ENCODE results near the gene TMEM14A.
"Not testable (repeated sequence)": the region's sequence is repeated elsewhere in the genome, so short reads cannot be mapped to it uniquely, and the experiment has no call there.

Gene TMEM14A

DNA sequence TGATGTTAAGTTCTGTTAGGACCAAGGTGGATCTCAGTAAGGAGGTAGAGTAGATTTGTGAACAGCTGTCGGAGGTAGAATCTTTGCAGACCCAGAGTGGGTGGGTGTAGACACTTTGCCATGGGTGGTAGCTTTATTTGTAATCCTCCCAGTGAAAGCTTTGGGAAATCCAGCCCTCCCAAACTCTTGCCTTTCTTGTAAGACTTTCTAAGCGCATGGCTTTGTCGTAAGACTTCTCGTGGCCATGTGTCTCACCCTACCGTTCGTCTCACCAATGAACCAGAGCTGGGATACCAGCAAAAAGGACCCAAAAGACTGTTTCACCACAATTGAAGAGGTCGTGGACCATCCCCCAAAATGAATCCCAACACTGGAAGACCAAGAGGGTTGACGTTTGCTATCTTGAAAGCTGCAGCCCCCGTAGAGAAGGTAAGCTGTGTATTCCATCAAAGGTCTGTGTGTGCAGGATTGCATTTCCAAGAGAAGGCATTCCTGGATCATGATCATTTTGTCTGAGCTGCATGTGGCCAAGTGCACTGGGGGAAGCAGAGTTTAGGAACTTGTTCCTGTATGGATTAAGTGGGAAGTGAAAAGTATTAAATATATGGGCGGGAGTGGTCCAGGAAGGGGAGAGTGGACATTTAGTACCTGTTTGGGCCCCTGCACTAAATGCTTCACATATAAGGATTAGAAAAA lies 5.8 kb upstream of the TMEM14A start:
- TF ChIP-seq POLR2AphosphoS5 (IDR thresholded peaks at IDR 0.05; ENCODE audit: low read depth, low read length) = no peak
- no peak for TF ChIP-seq SPI1 (IDR thresholded peaks at IDR 0.05; ENCODE audit: low read depth, low read length)
- no peak for TF ChIP-seq PAX5 (IDR thresholded peaks at IDR 0.05; ENCODE audit: insufficient read depth, low read length, severe bottlenecking)
- no peak for TF ChIP-seq TAF1 (IDR thresholded peaks at IDR 0.05; ENCODE audit: low read depth, low read length)
- FAIRE-seq = no peak
- DNase-seq (ENCODE audit: insufficient read length, low spot score) = no peak

DNA sequence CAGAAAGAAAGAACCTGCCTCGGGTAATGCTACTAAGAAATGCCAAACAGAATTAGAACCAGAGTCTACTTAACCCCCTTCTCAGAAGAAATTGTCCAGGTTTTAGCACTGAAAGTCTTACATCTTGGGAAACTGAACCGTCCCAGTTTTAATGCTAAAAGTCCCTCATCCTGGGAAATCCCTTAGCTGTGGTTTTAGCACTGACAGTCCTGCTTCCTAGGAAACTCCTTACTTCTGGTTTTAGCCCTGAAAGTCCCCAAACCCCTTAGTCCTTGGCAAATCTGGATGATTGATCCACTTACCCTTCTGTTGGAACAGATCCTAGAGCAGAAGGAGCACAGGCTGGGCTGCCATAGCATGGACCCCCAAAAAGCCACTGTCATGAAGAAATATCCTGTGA lies 4.8 kb upstream of the TMEM14A start:
- TF ChIP-seq POLR2AphosphoS5 (IDR thresholded peaks at IDR 0.05; ENCODE audit: low read depth, low read length) = no peak
- TF ChIP-seq SPI1 (IDR thresholded peaks at IDR 0.05; ENCODE audit: low read depth, low read length) = no peak
- TF ChIP-seq TAF1 (IDR thresholded peaks at IDR 0.05; ENCODE audit: low read depth, low read length) = no peak
- TF ChIP-seq POLR2A (IDR thresholded peaks at IDR 0.05; ENCODE audit: low read depth, low read length) = no peak
- no peak for TF ChIP-seq POU2F2 (IDR thresholded peaks at IDR 0.05; ENCODE audit: low read depth, low read length)
- no peak for TF ChIP-seq PAX5 (IDR thresholded peaks at IDR 0.05; ENCODE audit: insufficient read depth, low read length, severe bottlenecking)
- no peak for FAIRE-seq

DNA sequence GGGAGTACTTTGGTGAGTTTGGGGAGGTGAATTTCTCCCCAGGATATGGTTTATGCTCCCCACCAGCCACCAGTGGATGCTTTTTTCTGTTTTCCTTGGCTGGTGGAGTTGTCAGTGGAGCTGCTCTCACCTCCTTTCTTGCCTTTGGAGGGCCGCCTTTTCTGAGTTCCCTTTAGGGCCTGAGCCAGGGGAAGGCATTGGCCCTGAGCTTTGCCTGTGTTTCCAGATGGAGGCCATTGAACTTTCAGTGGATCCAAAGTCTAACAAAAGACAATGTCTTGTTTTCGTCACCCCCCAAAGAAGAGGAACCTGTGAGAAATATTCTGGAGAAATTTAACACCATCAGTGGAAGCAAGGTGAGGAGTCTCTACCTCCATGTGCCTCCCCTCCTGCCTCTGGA lies 4.4 kb upstream of the TMEM14A start:
- no peak for TF ChIP-seq TAF1 (IDR thresholded peaks at IDR 0.05; ENCODE audit: low read depth, low read length)
- DNase-seq (ENCODE audit: insufficient read length, low spot score) = no peak
- FAIRE-seq = no peak

More for the DNA sequence above, 4.8 kb upstream of the TMEM14A start:
- no peak for DNase-seq (ENCODE audit: insufficient read length, low spot score)

DNA sequence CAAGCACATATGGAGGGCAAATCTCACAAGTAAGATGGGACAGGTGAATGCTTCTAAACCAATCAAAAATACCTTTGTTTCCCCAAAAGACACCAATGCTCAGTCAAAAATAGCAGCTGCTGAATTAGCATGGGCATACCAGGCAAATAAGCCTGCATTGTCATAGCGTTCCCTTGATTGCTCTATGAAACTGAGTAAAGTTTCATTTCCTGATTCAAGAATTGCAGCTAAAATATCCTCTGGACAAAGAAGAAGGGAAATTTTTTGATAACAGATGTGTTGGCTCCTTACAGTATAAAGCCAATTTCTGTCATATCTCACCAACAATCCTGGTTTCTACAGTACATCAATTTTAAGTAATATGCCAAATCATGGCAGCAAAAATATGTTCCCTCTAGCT lies 3.3 kb upstream of the TMEM14A start:
- TF ChIP-seq PAX5 (IDR thresholded peaks at IDR 0.05; ENCODE audit: insufficient read depth, low read length, severe bottlenecking) (no peak), SPI1 (IDR thresholded peaks at IDR 0.05; ENCODE audit: low read depth, low read length) (peak; percentile 96)
- DNase-seq (ENCODE audit: insufficient read length, low spot score) (no peak), FAIRE-seq (no peak)

DNA sequence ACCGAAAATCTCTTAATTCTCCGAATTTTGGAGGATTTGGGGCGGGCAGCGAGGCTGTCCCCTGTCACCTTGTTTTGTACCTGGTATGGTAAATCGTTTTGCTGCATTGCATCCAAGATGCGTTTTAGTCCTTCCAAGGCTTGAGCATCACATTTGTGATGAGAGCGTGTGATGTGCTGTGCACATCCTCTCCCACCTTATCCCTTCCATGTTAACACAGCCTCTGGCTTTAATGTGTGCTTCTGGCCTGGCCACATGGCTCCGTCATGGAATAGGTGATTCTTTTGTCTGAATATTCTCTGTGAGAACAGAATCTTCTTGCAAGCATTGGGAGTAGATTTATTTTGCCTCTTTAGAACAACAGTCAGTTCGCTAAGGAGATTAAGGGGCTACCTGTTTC lies 763 bp downstream of the TMEM14A start:
- FAIRE-seq (no peak), DNase-seq (ENCODE audit: insufficient read length, low spot score) (no peak)
- TF ChIP-seq TAF1 (IDR thresholded peaks at IDR 0.05; ENCODE audit: low read depth, low read length) = no peak
- no peak for TF ChIP-seq POLR2AphosphoS5 (IDR thresholded peaks at IDR 0.05; ENCODE audit: low read depth, low read length)
- TF ChIP-seq POLR2A (IDR thresholded peaks at IDR 0.05; ENCODE audit: low read depth, low read length) = no peak

DNA sequence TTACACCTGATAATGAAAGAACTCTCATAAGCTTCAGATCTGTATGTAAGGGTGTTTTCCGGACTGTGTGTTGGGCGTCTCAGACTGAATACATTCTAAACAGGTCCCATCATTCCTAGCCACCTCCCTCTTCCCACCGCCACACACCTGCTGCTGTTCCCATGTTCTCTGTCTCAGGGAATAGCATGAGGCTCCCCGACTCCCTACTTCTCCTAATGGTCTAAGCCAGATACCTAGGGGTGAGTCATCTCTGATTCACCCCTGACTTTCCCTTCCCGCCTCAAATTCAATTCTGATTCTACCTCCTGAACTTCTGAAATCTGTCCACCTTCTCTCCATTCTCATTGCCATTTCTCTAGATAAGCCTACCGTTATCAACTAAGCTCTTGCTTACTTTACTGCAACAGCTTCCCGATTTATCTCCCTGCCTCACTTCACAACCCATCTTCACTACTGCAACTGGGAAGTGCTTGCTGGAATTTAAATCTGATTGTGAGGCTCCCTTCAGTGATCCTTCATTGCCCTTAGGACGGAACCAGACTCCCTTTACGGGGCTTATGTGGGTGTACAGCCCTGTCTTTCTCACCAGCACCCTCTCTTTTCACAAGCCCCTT lies 1.6 kb downstream of the TMEM14A start:
- FAIRE-seq (no peak), DNase-seq (ENCODE audit: insufficient read length, low spot score) (no peak)
- TF ChIP-seq POU2F2 (IDR thresholded peaks at IDR 0.05; ENCODE audit: low read depth, low read length) (no peak), POLR2A (IDR thresholded peaks at IDR 0.05; ENCODE audit: low read depth, low read length) (no peak), SPI1 (IDR thresholded peaks at IDR 0.05; ENCODE audit: low read depth, low read length) (no peak), POLR2AphosphoS5 (IDR thresholded peaks at IDR 0.05; ENCODE audit: low read depth, low read length) (no peak), PAX5 (IDR thresholded peaks at IDR 0.05; ENCODE audit: insufficient read depth, low read length, severe bottlenecking) (no peak), TAF1 (IDR thresholded peaks at IDR 0.05; ENCODE audit: low read depth, low read length) (no peak)

DNA sequence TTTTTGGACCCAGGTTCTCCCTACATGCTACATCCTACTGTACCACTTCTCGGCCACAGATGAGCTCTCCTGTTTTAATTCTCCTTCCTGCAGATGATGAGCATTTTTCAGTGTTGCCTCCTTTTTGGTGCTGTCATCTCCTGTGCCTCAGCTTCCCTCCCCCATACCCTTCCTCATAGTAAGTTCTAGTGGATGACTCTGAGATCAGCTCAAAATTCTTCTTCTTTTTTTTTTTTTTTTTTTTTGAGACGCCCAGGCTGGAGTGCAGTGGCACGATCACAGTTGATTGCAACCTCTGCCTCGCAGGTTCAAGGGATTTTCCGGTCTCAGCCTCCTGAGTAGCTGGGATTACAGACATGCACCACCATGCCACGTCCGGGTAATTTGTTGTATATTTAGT lies 3.8 kb downstream of the TMEM14A start:
- FAIRE-seq (no peak), DNase-seq (ENCODE audit: insufficient read length, low spot score) (no peak)
- TF ChIP-seq PAX5 (IDR thresholded peaks at IDR 0.05; ENCODE audit: insufficient read depth, low read length, severe bottlenecking) (no peak), POU2F2 (IDR thresholded peaks at IDR 0.05; ENCODE audit: low read depth, low read length) (no peak), TAF1 (IDR thresholded peaks at IDR 0.05; ENCODE audit: low read depth, low read length) (no peak), POLR2AphosphoS5 (IDR thresholded peaks at IDR 0.05; ENCODE audit: low read depth, low read length) (no peak), SPI1 (IDR thresholded peaks at IDR 0.05; ENCODE audit: low read depth, low read length) (no peak), POLR2A (IDR thresholded peaks at IDR 0.05; ENCODE audit: low read depth, low read length) (no peak)

DNA sequence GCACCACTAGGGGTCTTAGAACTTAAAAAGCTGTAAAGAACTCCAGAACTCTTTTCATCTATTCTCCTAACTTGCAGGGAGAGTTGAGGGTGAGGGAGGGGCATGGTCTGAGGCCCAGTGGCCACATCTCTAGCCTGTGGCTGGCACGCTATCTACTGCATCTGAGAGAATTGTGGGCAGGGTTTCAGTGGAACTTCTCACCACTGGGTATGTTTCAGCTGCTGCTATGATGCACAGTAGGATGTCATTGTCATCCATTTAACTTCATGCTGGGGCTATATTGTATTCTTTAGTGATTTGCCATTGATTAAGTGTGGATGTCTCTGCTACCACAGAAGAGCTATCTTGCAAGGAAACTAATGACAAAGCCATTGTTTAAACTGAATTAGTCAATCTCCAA lies 4.5 kb downstream of the TMEM14A start:
- TF ChIP-seq SPI1 (IDR thresholded peaks at IDR 0.05; ENCODE audit: low read depth, low read length) = no peak
- no peak for TF ChIP-seq PAX5 (IDR thresholded peaks at IDR 0.05; ENCODE audit: insufficient read depth, low read length, severe bottlenecking)
- no peak for TF ChIP-seq TAF1 (IDR thresholded peaks at IDR 0.05; ENCODE audit: low read depth, low read length)
- TF ChIP-seq POU2F2 (IDR thresholded peaks at IDR 0.05; ENCODE audit: low read depth, low read length) = no peak
- TF ChIP-seq POLR2A (IDR thresholded peaks at IDR 0.05; ENCODE audit: low read depth, low read length) = no peak
- no peak for TF ChIP-seq POLR2AphosphoS5 (IDR thresholded peaks at IDR 0.05; ENCODE audit: low read depth, low read length)
- FAIRE-seq = no peak
- DNase-seq (ENCODE audit: insufficient read length, low spot score) = no peak

DNA sequence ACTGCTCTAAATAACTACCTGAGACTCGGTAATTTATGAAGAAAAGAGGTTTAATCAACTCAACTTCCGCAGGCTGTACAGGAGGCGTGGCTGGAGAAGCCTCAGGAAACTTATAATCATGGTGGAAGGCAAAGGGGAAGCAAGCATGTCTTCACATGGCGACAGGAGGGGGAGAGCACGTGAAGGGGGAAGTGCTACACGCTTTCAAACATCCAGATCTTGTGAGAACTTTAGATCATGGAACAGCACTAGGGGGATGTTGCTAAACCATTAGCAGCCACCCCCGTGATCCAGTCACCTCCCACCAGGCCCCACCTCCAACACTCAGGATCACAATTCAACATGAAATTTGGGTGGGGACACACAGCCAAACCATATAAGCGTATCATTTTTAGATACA lies 5.7 kb downstream of the TMEM14A start:
- not testable (repeated sequence) for DNase-seq (ENCODE audit: insufficient read length, low spot score); FAIRE-seq

DNA sequence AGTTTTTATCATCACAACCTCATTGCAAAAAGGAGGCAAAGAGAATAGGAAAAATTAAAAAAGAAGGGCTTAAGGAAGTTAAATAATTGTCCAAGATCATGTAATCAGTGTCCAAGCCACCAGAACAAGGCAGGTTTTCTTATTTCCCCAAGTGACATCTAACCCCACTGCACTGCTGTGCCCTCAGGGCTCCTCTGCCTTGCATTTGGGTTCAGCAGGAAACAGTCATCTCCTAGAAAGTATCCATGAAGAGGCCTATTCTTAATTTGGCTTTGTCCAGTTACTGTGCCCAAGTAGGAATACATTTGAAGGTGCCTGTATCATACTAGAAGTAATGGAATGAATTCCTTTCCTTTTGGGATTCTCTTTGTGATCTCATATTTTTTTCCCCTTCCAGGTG lies 10.5 kb downstream of the TMEM14A start:
- no peak for TF ChIP-seq SPI1 (IDR thresholded peaks at IDR 0.05; ENCODE audit: low read depth, low read length)
- TF ChIP-seq POLR2A (IDR thresholded peaks at IDR 0.05; ENCODE audit: low read depth, low read length) = no peak
- TF ChIP-seq POU2F2 (IDR thresholded peaks at IDR 0.05; ENCODE audit: low read depth, low read length) = no peak
- no peak for TF ChIP-seq PAX5 (IDR thresholded peaks at IDR 0.05; ENCODE audit: insufficient read depth, low read length, severe bottlenecking)
- TF ChIP-seq TAF1 (IDR thresholded peaks at IDR 0.05; ENCODE audit: low read depth, low read length) = no peak
- no peak for TF ChIP-seq POLR2AphosphoS5 (IDR thresholded peaks at IDR 0.05; ENCODE audit: low read depth, low read length)
- FAIRE-seq (no peak), DNase-seq (ENCODE audit: insufficient read length, low spot score) (no peak)

Data from GM12891 (cell line).